Osteocyte (in vitro differentiated cells): ENCODE results near the gene PPARA. TPM values are rescaled to one million over a fixed set of nuclear protein-coding genes. Genes with fewer than 3 reads are reported as not detected.
"Not testable (repeated sequence)": the region's sequence is repeated elsewhere in the genome, so short reads cannot be mapped to it uniquely, and the experiment has no call there.

Source experiments
- DNase-seq: peaks from one replicate; pipeline ENCODE4 v3.0.0; 2021; ENCODE audit warnings: mixed read lengths; ENCODE audit not compliant: unreplicated experiment; ENCODE audit errors: extremely low spot score
- H3K27ac Mint-ChIP-seq: one replicate; pipeline ENCODE4 v1.8.0; 2021; ENCODE audit warnings: mild to moderate bottlenecking, mixed read lengths; ENCODE audit not compliant: unreplicated experiment
- H3K27me3 Mint-ChIP-seq: one replicate; pipeline ENCODE4 v1.8.0; 2021; ENCODE audit warnings: mixed read lengths; ENCODE audit not compliant: unreplicated experiment
- H3K36me3 Mint-ChIP-seq: one replicate; pipeline ENCODE4 v1.8.0; 2021; ENCODE audit warnings: mixed read lengths; ENCODE audit not compliant: unreplicated experiment
- H3K4me1 Mint-ChIP-seq: one replicate; pipeline ENCODE4 v1.8.0; 2021; ENCODE audit warnings: mixed read lengths; ENCODE audit not compliant: unreplicated experiment
- H3K4me3 Mint-ChIP-seq: one replicate; pipeline ENCODE4 v1.8.0; 2021; ENCODE audit warnings: mild to moderate bottlenecking, moderate library complexity, mixed read lengths; ENCODE audit not compliant: unreplicated experiment
- H3K9me3 Mint-ChIP-seq: one replicate; pipeline ENCODE4 v1.8.0; 2021; ENCODE audit warnings: mixed read lengths; ENCODE audit not compliant: unreplicated experiment
- total RNA-seq: library from RNA; stranded (reverse); gene quantifications from 2 replicates; pipeline ENCODE4 v1.2.1, GENCODE V29; 2021
- TF ChIP-seq, protein P1 (sequence below): fragments of 200-600 bp; sonication (generic); IDR thresholded peaks from 2 replicates; pipeline ENCODE4 v1.5.0; 2021; ENCODE audit warnings: antibody characterized with exemption, mild to moderate bottlenecking, moderate library complexity

The PPARA gene
- total RNA-seq, 1 donor from 2014 or later = 21.9 TPM

DNA sequence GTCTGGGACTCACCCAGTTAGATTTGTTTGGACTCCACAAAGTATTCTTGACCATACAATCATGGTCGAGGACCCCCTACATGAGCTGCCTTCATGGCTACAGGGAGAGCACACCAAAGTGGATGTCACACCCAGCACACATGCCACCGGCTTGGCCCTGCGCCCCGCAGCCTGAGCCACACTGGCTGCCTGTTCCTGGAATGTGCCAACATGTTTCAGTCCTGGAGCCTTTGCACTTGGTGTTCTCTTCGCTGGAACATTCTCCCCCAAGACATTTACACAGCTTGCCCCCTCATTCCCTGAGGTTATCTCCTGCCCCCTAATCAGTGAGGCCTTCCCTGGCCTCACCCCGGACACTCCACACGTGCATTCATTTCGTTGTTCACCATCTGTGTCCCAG lies 46.0 kb downstream of the PPARA start:
- peaks cover 5% of the 10 kb centered on the region for H3K9me3 Mint-ChIP-seq
- no peak overlapping the region for H3K4me3 Mint-ChIP-seq
- H3K36me3 Mint-ChIP-seq = peaks cover 18% of the 10 kb centered on the region
- H3K27ac Mint-ChIP-seq = no peak overlapping the region
- H3K4me1 Mint-ChIP-seq = no peaks in the 10 kb centered on the region
- DNase-seq = no peak
- H3K27me3 Mint-ChIP-seq = no peaks in the 10 kb centered on the region
- TF ChIP-seq, protein P1, sequence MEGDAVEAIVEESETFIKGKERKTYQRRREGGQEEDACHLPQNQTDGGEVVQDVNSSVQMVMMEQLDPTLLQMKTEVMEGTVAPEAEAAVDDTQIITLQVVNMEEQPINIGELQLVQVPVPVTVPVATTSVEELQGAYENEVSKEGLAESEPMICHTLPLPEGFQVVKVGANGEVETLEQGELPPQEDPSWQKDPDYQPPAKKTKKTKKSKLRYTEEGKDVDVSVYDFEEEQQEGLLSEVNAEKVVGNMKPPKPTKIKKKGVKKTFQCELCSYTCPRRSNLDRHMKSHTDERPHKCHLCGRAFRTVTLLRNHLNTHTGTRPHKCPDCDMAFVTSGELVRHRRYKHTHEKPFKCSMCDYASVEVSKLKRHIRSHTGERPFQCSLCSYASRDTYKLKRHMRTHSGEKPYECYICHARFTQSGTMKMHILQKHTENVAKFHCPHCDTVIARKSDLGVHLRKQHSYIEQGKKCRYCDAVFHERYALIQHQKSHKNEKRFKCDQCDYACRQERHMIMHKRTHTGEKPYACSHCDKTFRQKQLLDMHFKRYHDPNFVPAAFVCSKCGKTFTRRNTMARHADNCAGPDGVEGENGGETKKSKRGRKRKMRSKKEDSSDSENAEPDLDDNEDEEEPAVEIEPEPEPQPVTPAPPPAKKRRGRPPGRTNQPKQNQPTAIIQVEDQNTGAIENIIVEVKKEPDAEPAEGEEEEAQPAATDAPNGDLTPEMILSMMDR = no peak

DNA sequence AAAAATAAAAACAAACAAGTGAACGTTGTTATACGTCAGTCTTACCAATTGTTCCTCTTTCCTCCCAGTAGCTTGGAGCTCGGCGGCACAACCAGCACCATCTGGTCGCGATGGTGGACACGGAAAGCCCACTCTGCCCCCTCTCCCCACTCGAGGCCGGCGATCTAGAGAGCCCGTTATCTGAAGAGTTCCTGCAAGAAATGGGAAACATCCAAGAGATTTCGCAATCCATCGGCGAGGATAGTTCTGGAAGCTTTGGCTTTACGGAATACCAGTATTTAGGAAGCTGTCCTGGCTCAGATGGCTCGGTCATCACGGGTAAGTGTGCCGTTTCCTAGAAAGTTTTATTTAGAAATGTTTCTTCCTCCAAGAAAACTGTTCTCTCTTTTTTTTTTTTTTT lies 47.9 kb downstream of the PPARA start:
- TF ChIP-seq, protein P1 = no peak
- H3K9me3 Mint-ChIP-seq = no peaks in the 10 kb centered on the region
- no peaks in the 10 kb centered on the region for H3K4me1 Mint-ChIP-seq
- H3K27ac Mint-ChIP-seq = no peak overlapping the region
- H3K4me3 Mint-ChIP-seq = no peak overlapping the region
- H3K36me3 Mint-ChIP-seq = peaks cover 15% of the 10 kb centered on the region
- H3K27me3 Mint-ChIP-seq = no peaks in the 10 kb centered on the region
- no peak for DNase-seq

DNA sequence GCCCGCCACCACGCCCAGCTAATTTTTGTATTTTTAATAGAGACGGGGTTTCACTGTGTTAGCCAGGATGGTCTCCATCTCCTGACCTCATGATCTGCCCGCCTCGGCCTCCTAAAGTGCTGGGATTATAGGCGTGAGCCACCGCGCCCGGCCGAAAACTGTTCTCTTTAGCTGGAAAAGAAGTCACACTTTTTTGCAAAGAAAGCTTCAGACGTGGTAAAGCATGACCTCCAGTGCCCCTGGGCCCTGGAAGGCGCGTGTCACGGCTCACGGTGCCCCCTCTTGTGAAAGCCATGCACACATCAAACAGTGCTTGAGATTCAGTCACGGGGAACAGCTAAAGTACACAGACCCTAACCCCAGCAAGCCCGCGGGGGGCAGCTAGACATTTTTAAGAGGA lies 48.5 kb downstream of the PPARA start:
- H3K36me3 Mint-ChIP-seq = peaks cover 20% of the 10 kb centered on the region
- H3K9me3 Mint-ChIP-seq, DNase-seq, H3K27me3 Mint-ChIP-seq, H3K27ac Mint-ChIP-seq, H3K4me3 Mint-ChIP-seq, H3K4me1 Mint-ChIP-seq: not testable (repeated sequence)

DNA sequence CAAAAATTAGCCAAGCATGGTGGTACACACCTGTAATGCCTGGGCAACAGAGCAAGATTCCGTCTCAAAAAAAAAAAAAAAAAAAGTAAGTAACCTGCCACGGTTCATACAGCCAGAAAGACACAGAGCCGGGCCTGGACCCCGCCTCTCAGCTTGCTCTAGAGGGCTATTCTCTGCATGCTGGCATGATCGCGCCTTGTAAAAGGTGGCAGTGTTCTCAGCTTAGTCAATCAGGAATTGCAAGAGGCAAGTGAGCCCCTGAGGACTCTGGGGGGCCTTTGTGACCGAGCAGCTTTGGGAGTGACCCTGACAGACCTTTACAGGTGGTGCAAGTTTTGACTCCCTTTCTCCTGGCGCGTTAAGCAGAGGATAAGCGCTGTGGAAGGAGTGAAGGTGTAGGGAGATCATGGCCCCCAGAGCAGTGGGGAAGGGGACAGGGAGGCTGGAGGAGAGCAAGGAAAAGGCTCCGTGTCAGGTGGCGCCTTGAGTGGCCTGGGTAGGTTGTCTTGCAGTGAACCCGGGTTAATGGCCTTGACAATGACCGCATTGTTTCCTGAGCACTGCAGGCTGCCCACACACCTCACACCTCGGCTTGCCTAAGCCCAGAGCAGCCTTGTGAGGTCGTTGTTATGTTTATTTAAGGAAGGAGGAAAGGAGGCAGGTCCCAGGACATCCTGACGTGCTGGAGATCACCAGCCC lies 50.9 kb downstream of the PPARA start:
- H3K27ac Mint-ChIP-seq = no peak overlapping the region

DNA sequence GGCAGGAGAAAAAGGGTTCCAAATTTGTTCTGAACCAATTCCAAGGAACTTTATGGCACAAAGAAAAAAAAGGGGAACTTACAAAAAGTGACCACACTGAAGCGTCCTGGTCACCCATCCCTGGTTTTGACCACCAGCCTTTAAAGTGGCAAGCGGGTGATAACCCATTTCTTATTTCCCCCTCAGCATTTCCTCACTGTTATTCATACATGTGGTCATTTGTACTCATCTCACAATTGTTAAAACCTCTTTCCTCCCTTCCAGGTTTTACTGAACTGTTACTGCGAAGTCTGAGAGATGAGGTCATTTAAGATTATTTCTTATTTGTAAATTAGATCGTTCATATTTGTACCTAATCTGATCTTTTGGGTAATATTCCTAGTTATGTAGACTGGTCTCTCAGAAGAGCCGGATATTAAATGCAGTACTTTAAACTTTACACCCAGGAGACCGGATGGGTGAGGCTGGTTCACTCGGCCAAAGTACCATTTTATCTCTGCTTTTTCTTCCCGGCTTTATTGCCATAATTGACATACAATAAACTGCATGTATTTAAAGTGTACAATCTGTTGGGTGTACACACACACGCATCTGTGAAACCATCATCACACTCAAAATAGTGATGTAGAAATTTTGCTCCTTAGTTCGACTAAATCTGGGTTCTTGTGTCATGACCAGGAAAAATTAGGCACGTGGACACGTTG lies 52.7 kb downstream of the PPARA start:
- DNase-seq = no peak
- TF ChIP-seq, protein P1 = no peak
- Mint-ChIP-seq H3K27me3 (no peaks in the 10 kb centered on the region), H3K9me3 (no peaks in the 10 kb centered on the region), H3K36me3 (peaks cover 33% of the 10 kb centered on the region), H3K4me3 (no peak overlapping the region), H3K27ac (no peak overlapping the region), H3K4me1 (no peaks in the 10 kb centered on the region)

More for the DNA sequence above, 50.9 kb downstream of the PPARA start:
- Mint-ChIP-seq H3K4me1 (no peaks in the 10 kb centered on the region), H3K9me3 (no peaks in the 10 kb centered on the region), H3K27me3 (no peaks in the 10 kb centered on the region), H3K36me3 (peaks cover 33% of the 10 kb centered on the region), H3K4me3 (no peak overlapping the region)
- TF ChIP-seq, protein P1 = no peak
- no peak for DNase-seq
